ENCODE measurements around the gene RNLS. TPM values are rescaled to one million over a fixed set of nuclear protein-coding genes. Genes with fewer than 3 reads are reported as not detected.

RNLS gene
- total and polyA plus RNA-seq, 2 of the 8 experiments (the other 6 are each of a cell fraction or from before 2014, with no cell fraction given): 7.5 to 12.7 TPM

DNA sequence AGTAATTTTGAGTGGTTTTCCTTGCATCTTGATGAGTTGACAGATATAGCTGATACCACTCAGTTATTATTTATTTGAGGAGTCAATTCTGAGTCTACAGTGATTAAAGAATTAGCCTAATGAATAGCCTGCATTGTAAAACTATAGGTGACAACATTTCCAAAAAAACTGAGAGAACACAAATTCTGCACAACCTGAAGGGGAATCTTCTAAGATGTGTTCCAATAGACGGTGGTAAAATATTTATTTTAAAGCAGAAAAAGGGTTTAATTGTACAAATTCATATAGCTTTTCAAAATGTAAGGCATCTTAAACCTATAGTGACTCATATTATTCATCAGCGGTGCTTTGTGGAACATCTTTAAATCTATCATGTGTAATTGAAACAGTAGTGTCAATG lies 200.4 kb downstream of the RNLS start (continued):
- TF ChIP-seq BCL11A (IDR thresholded peaks at IDR 0.05; ENCODE audit: low read depth in 2 of 2, low read length in 2 of 2): no peak
